Stimulated activated CD8-positive, alpha-beta memory T cell treated with anti-CD3 and anti-CD28 coated beads, Interleukin-12 subunit alpha, Interleukin-12 subunit beta, amount 100 ng/mL, for 24 hours (primary cell): ENCODE data around the gene BIN1.

Source experiments
- DNase-seq: peaks from one replicate; pipeline ENCODE4 v3.0.0-alpha.2; 2020; ENCODE audit errors: extremely low read depth

BIN1 gene

GRCh38 chr2:127103243-127104165 lies 3.5 kb downstream of the BIN1 start:
- no peak for DNase-seq

- no peak for DNase-seq
Measured at GRCh38 chr2:127102521-127103242, 4.3 kb downstream of the BIN1 start.

- DNase-seq, result no peak
Measured at GRCh38 chr2:127101756-127102477, 5.0 kb downstream of the BIN1 start.

- no peak for DNase-seq
Measured at GRCh38 chr2:127101048-127101611, 5.8 kb downstream of the BIN1 start.

GRCh38 chr2:127100251-127101047 lies 6.5 kb downstream of the BIN1 start:
- DNase-seq, result no peak

GRCh38 chr2:127098711-127099110 lies 8.2 kb downstream of the BIN1 start:
- DNase-seq, result no peak

- DNase-seq, result no peak
Measured at GRCh38 chr2:127097841-127098651, 8.9 kb downstream of the BIN1 start.

- no peak for DNase-seq
Measured at GRCh38 chr2:127097471-127097765, 9.5 kb downstream of the BIN1 start.

GRCh38 chr2:127096718-127097470 lies 10.1 kb downstream of the BIN1 start:
- DNase-seq, result no peak

GRCh38 chr2:127096280-127096679 lies 10.7 kb downstream of the BIN1 start:
- DNase-seq, result no peak

- no peak for DNase-seq
Measured at GRCh38 chr2:127095784-127096183, 11.2 kb downstream of the BIN1 start.

GRCh38 chr2:127095367-127095641 lies 11.7 kb downstream of the BIN1 start:
- no peak for DNase-seq

- DNase-seq, result no peak
Measured at GRCh38 chr2:127094509-127095366, 12.2 kb downstream of the BIN1 start.

GRCh38 chr2:127093648-127094210 lies 13.2 kb downstream of the BIN1 start:
- DNase-seq, result no peak

- no peak for DNase-seq
Measured at GRCh38 chr2:127092901-127093516, 13.9 kb downstream of the BIN1 start.

- DNase-seq, result no peak
Measured at GRCh38 chr2:127092306-127092705, 14.6 kb downstream of the BIN1 start.

- no peak for DNase-seq
Measured at GRCh38 chr2:127091886-127092285, 15.1 kb downstream of the BIN1 start.

GRCh38 chr2:127091148-127091547 lies 15.8 kb downstream of the BIN1 start:
- no peak for DNase-seq
